ENCODE data around the gene LENG9.

LENG9 gene

GRCh38 chr19:54428323-54429175, 35.0 kb downstream of the LENG9 start:
- TF ChIP-seq CTCF (IDR thresholded peaks at IDR 0.05; ENCODE audit: insufficient read depth, low read length, missing control alignments): no peak
- H3K4me3 ChIP-seq (ENCODE audit: low read depth, low read length): no peak overlapping the region
- ChIA-PET CTCF (interaction anchor here (1.4 to 1.6 kb wide), 3 partner anchors 38 to 53 kb away, joined by 3 to 6 read pairs (median 4); no protein-coding TSS in a partner anchor), POLR2A (interaction anchor here (1.0 to 1.1 kb wide), 2 partner anchors 11 to 20 kb away, joined by 3 read pairs; partner anchors contain the start of gene LENG8)
- DNase-seq (ENCODE audit: low read depth, low spot score): no peak

- ChIA-PET POLR2A (interaction anchor here (1.1 kb wide), 1 partner anchor 21 kb away, joined by 3 read pairs; the partner anchor contains the start of gene LENG8), CTCF (interaction anchor here (1.4 kb wide), 1 partner anchor 37 kb away, joined by 6 read pairs; no protein-coding TSS in a partner anchor)
- no peak for TF ChIP-seq CTCF (IDR thresholded peaks at IDR 0.05; ENCODE audit: insufficient read depth, low read length, missing control alignments)
- no peak for DNase-seq (ENCODE audit: low read depth, low spot score)
- H3K4me3 ChIP-seq (ENCODE audit: low read depth, low read length): no peak overlapping the region
These were observed 36.0 kb downstream of the LENG9 start for GRCh38 chr19:54427586-54427985.

GRCh38 chr19:54426291-54426931, 37.2 kb downstream of the LENG9 start:
- no peak overlapping the region for H3K4me3 ChIP-seq (ENCODE audit: low read depth, low read length)
- TF ChIP-seq CTCF (IDR thresholded peaks at IDR 0.05; ENCODE audit: insufficient read depth, low read length, missing control alignments): no peak
- POLR2A ChIA-PET: no interaction called here
- no peak for DNase-seq (ENCODE audit: low read depth, low spot score)
- CTCF ChIA-PET: no interaction called here

GRCh38 chr19:54425382-54425723, 38.2 kb downstream of the LENG9 start:
- DNase-seq (ENCODE audit: low read depth, low spot score): no peak
- CTCF ChIA-PET: interaction anchor here (1.0 kb wide), 1 partner anchor 56 kb away, joined by 4 read pairs; no protein-coding TSS in a partner anchor
- no peak for TF ChIP-seq CTCF (IDR thresholded peaks at IDR 0.05; ENCODE audit: insufficient read depth, low read length, missing control alignments)
- no peak overlapping the region for H3K4me3 ChIP-seq (ENCODE audit: low read depth, low read length)
- POLR2A ChIA-PET: no interaction called here

GRCh38 chr19:54424660-54425381, 38.8 kb downstream of the LENG9 start:
- CTCF ChIA-PET: interaction anchor here (1.0 kb wide), 1 partner anchor 56 kb away, joined by 4 read pairs; no protein-coding TSS in a partner anchor
- POLR2A ChIA-PET: no interaction called here
- no peak for DNase-seq (ENCODE audit: low read depth, low spot score)
- no peak for TF ChIP-seq CTCF (IDR thresholded peaks at IDR 0.05; ENCODE audit: insufficient read depth, low read length, missing control alignments)
- no peak overlapping the region for H3K4me3 ChIP-seq (ENCODE audit: low read depth, low read length)

Data from AG04449 (cell line).